Endothelial cell of umbilical vein (primary cell): Measurements from ENCODE around the gene DALRD3. TPM values are rescaled to one million over a fixed set of nuclear protein-coding genes. Genes with fewer than 3 reads are reported as not detected.

Experiments
- BruUV-seq: library from RNA; stranded (reverse); fragments of 400-500 nt; replicated peaks from 2 replicates; lab custom pipeline; 2021; lab: Mats Ljungman, UMichigan
- CTCF ChIA-PET: fragments of 300-600, 350-600 bp; sonication (Branson Sonifier 250); formaldehyde crosslinking; loops from one replicate; lab custom pipeline; 2021; ENCODE audit warnings: antibody characterized with exemption, inconsistent platforms; lab: Charles Lee
- POLR2A ChIA-PET: fragments of 300-600, 350-600 bp; sonication (Branson Sonifier 250); formaldehyde crosslinking; loops from one replicate; lab custom pipeline; 2021; ENCODE audit warnings: antibody characterized with exemption, inconsistent platforms; lab: Charles Lee
- DNase-seq: peaks from one replicate; pipeline ENCODE4 v3.0.0-alpha.2; 2011; ENCODE audit warnings: low read depth, low spot score
- FAIRE-seq: peaks from 2 replicates; lab custom pipeline; 2011; peaks lifted over from hg19 to GRCh38; lab: Jason Lieb, UNC
- H2AFZ ChIP-seq: 2 replicates; pipeline ENCODE4 v1.6.0; 2012; ENCODE audit warnings: low read depth, low read length, control low read depth, inconsistent platforms
- H3K27ac ChIP-seq: 2 replicates; pipeline ENCODE4 v1.5.1; 2011; ENCODE audit warnings: low read depth, mild to moderate bottlenecking, control low read depth, low read length, moderate library complexity; ENCODE audit not compliant: insufficient read depth
- H3K27me3 ChIP-seq, 2 experiments: 2 replicates each; pipeline versions ENCODE4 v1.6.0 to v1.6.1; 2011; ENCODE audit warnings: low read length in 2 of 2, mixed read lengths in 1 of 2; ENCODE audit not compliant: control insufficient read depth in 2 of 2, insufficient read depth in 2 of 2
- H3K36me3 ChIP-seq, 2 experiments: 2 replicates in 1 of 2; 3 replicates in 1 of 2; pipeline ENCODE4 v1.5.1; 2011; ENCODE audit warnings: low read length in 2 of 2, mild to moderate bottlenecking in 1 of 2, moderate library complexity in 1 of 2; ENCODE audit not compliant: control insufficient read depth in 2 of 2, insufficient read depth in 2 of 2; ENCODE audit errors: extremely low read depth in 1 of 2
- H3K4me1 ChIP-seq: 3 replicates; pipeline ENCODE4 v1.5.1; 2011; ENCODE audit warnings: mild to moderate bottlenecking, low read length; ENCODE audit not compliant: control insufficient read depth, insufficient read depth; ENCODE audit errors: extremely low read depth
- H3K4me2 ChIP-seq: 2 replicates; pipeline ENCODE4 v1.6.1; 2011; ENCODE audit warnings: low read length, control low read depth, mixed read lengths; ENCODE audit not compliant: insufficient read depth
- H3K4me3 ChIP-seq, 3 experiments: fragments of 200-600 bp in 1 of 3; sonication (generic), shearing (Covaris generic) in 1 of 3; replicated peaks in 1 of 3; 2 replicates each; pipeline ENCODE4 v1.5.1; 2011 to 2016; ENCODE audit warnings: control low read depth in 3 of 3, low read length in 3 of 3, mild to moderate bottlenecking in 2 of 3, inconsistent platforms in 1 of 3, low read depth in 1 of 3, moderate library complexity in 1 of 3; ENCODE audit not compliant: insufficient read depth in 1 of 3
- H3K79me2 ChIP-seq: 2 replicates; pipeline ENCODE4 v1.6.0; 2012; ENCODE audit warnings: low read length, inconsistent platforms; ENCODE audit not compliant: control insufficient read depth, insufficient read depth
- H3K9ac ChIP-seq: replicated peaks from 2 replicates; pipeline ENCODE3; 2011; ENCODE audit warnings: low read length, control low read depth; ENCODE audit not compliant: insufficient read depth; ENCODE audit errors: extremely low read depth
- H3K9me1 ChIP-seq: replicated peaks from 3 replicates; pipeline ENCODE4 v1.6.0; 2011; ENCODE audit warnings: mild to moderate bottlenecking, low read length; ENCODE audit not compliant: control insufficient read depth, insufficient read depth; ENCODE audit errors: extremely low read depth
- H3K9me3 ChIP-seq: replicated peaks from 2 replicates; pipeline ENCODE4 v1.5.1; 2012; ENCODE audit warnings: low read length, inconsistent platforms; ENCODE audit not compliant: control insufficient read depth, insufficient read depth
- H4K20me1 ChIP-seq: replicated peaks from 2 replicates; pipeline ENCODE3; 2011; ENCODE audit warnings: mild to moderate bottlenecking, low read length; ENCODE audit not compliant: control insufficient read depth, insufficient read depth; ENCODE audit errors: extremely low read depth
- CTCF ChIP-seq, 2 donors: IDR thresholded peaks; 1 replicate in 1 of 2; 2 replicates in 1 of 2; pipeline ENCODE4 v1.5.1; 2011; ENCODE audit warnings: low read length in 2 of 2, mild to moderate bottlenecking in 2 of 2, moderate library complexity in 2 of 2, control low read depth in 1 of 2, inconsistent platforms in 1 of 2, low read depth in 1 of 2; ENCODE audit not compliant: insufficient read depth in 1 of 2; ENCODE audit errors: extremely low read depth in 1 of 2
- EZH2 ChIP-seq: IDR thresholded peaks from 2 replicates; pipeline ENCODE4 v1.6.1; 2012; ENCODE audit warnings: borderline replicate concordance, low read depth, mild to moderate bottlenecking, moderate library complexity, low read length, inconsistent platforms; ENCODE audit not compliant: severe bottlenecking
- FOS ChIP-seq: IDR thresholded peaks from 2 replicates; pipeline ENCODE4 v1.6.1; 2011; ENCODE audit warnings: mild to moderate bottlenecking, low read length, moderate library complexity, borderline replicate concordance; ENCODE audit not compliant: insufficient read depth
- GATA2 ChIP-seq: IDR thresholded peaks from 2 replicates; pipeline ENCODE4 v1.7.0; 2011; ENCODE audit warnings: low read depth, mild to moderate bottlenecking, moderate library complexity, mixed read lengths, low read length; ENCODE audit not compliant: insufficient read length, insufficient read depth
- JUN ChIP-seq: IDR thresholded peaks from 2 replicates; pipeline ENCODE4 v1.6.1; 2011; ENCODE audit warnings: borderline replicate concordance, low read depth; ENCODE audit not compliant: insufficient read length, insufficient read depth
- MAX ChIP-seq: IDR thresholded peaks from 2 replicates; pipeline ENCODE4 v1.6.1; 2011; ENCODE audit not compliant: insufficient read depth, insufficient read length
- MYC ChIP-seq: IDR thresholded peaks from one replicate; pipeline ENCODE4 v1.6.1; 2011; ENCODE audit warnings: mild to moderate bottlenecking, low read depth, low read length
- POLR2A ChIP-seq: IDR thresholded peaks from 2 replicates; pipeline ENCODE4 v1.6.1; 2012; ENCODE audit warnings: low read depth, mild to moderate bottlenecking, control low read depth, low read length
- POLR2AphosphoS5 ChIP-seq: IDR thresholded peaks from 2 replicates; pipeline ENCODE4 v1.6.1; 2012; ENCODE audit warnings: low read depth, mild to moderate bottlenecking, control low read depth, low read length, moderate library complexity; ENCODE audit not compliant: insufficient read depth
- dilution Hi-C: fragments of 300-500 bp; cut with MboI; formaldehyde crosslinking; loops from one replicate; pipeline ENCODE4 v1.15.0; 2019; ENCODE audit warnings: low sequenced_read_pairs; ENCODE audit not compliant: extremely low pct_ligation_motif_present
- intact Hi-C: fragments of 100-400 bp; cut with micrococcal nuclease; formaldehyde crosslinking; loops from one replicate; pipeline ENCODE4 v1.10.0; 2022
- polyA plus RNA-seq, 4 experiments: library from polyadenylated mRNA; depleted of rRNA in 3 of 4; stranded (reverse) in 3 of 4; unstranded in 1 of 4; fragments of >200 nt; gene quantifications; 2 replicates each; pipeline versions ENCODE4 v1.2.1 to v1.2.3, GENCODE V29; 2011 to 2012; ENCODE audit warnings: missing spikeins in 1 of 4
- total RNA-seq: library from RNA; stranded (reverse); gene quantifications from 2 replicates; pipeline ENCODE4 v1.2.3, GENCODE V29; 2021

Gene DALRD3
- total and polyA plus RNA-seq, 2 donors (not counting 3 experiments of a cell fraction or from before 2014, with no cell fraction given), result 22.7 to 60.8 TPM

- intact Hi-C loops (no loop called here), dilution Hi-C loops (no loop called here)
- H3K4me1 ChIP-seq, result no peaks in the 10 kb centered on the region
- DNase-seq (no peak), FAIRE-seq (no peak)
- no TSS peak for BruUV-seq
- H3K36me3 ChIP-seq, result peaks cover 14 to 20% of the 10 kb centered on the region in 2 experiments
- peaks cover 2% of the 10 kb centered on the region for H3K9me1 ChIP-seq
- H3K9ac ChIP-seq, result no peak overlapping the region
- H3K9me3 ChIP-seq, result no peaks in the 10 kb centered on the region
- no peak overlapping the region for H3K4me3 ChIP-seq
- H4K20me1 ChIP-seq, result no peaks in the 10 kb centered on the region
- no peaks in the 10 kb centered on the region for H3K27me3 ChIP-seq
- POLR2A ChIA-PET, result no interaction called here
- no peak overlapping the region for H2AFZ ChIP-seq
- CTCF ChIA-PET, result interaction anchor here (1.4 kb wide), 1 partner anchor 12 kb away, joined by 4 read pairs; no protein-coding TSS in a partner anchor
- no peak for TF ChIP-seq FOS
- no peak for TF ChIP-seq JUN
- TF ChIP-seq MYC, result no peak
- no peak for TF ChIP-seq EZH2
- no peak for TF ChIP-seq GATA2
- no peak for TF ChIP-seq POLR2AphosphoS5
- TF ChIP-seq CTCF (IDR thresholded peaks at IDR 0.05; ENCODE audit: extremely low read depth in 1 of 2, insufficient read depth in 1 of 2, low read depth in 1 of 2, low read length in 2 of 2), result no peak
- no peak for TF ChIP-seq MAX
- no peak for TF ChIP-seq POLR2A
- no peak overlapping the region for H3K27ac ChIP-seq
- peaks cover 5% of the 10 kb centered on the region for H3K79me2 ChIP-seq
- H3K4me2 ChIP-seq, result no peak overlapping the region
Observed at GRCh38 chr3:49053543-49053942, 35.2 kb upstream of the DALRD3 start.
